K562 (cell line): ENCODE measurements around the gene SMIM29. TPM values are rescaled to one million over a fixed set of nuclear protein-coding genes. Genes with fewer than 3 reads are reported as not detected.

Source experiments
- FOXJ3 ChIP-seq: sonication (generic); formaldehyde crosslinking; IDR thresholded peaks from 2 replicates; pipeline ENCODE4 v1.4.0; 2020; ENCODE audit warnings: mild to moderate bottlenecking, missing genetic modification reagents
- HDAC2 ChIP-seq: fragments of 450-650 bp; IDR thresholded peaks from 2 replicates; pipeline ENCODE4 v1.6.1; 2016; ENCODE audit warnings: mild to moderate bottlenecking
- JUN ChIP-seq, 2 experiments: sonication (generic) in 1 of 2; formaldehyde crosslinking in 1 of 2; IDR thresholded peaks; 2 replicates each; pipeline versions ENCODE4 v1.6.1 to v1.8.0; 2012 to 2022; ENCODE audit warnings: borderline replicate concordance in 2 of 2, mild to moderate bottlenecking in 2 of 2, improper control_type of control experiment in 1 of 2, low read depth in 1 of 2, low read length in 1 of 2, missing genetic modification reagents in 1 of 2
- KAT8 ChIP-seq: fragments of 450-650 bp; IDR thresholded peaks from 2 replicates; pipeline ENCODE4 v1.6.1; 2016; ENCODE audit warnings: low read depth, mild to moderate bottlenecking
- PPARD ChIP-seq: fragments of 250-450 bp; sonication (Bioruptor Pico); IDR thresholded peaks from 2 replicates; pipeline ENCODE4 v1.8.0; 2022; ENCODE audit warnings: inconsistent platforms, mild to moderate bottlenecking, moderate library complexity
- RB1 ChIP-seq: fragments of 450-650 bp; IDR thresholded peaks from 2 replicates; pipeline ENCODE4 v1.6.1; 2017; ENCODE audit warnings: low read depth, mild to moderate bottlenecking
- SETDB1 ChIP-seq: IDR thresholded peaks from one replicate; pipeline ENCODE4 v1.6.1; 2012; ENCODE audit warnings: low read length, control low read depth, inconsistent platforms
- SMARCB1 ChIP-seq: IDR thresholded peaks from 2 replicates; pipeline ENCODE4 v1.6.1; 2011; ENCODE audit warnings: improper control_type of control experiment, low read depth; ENCODE audit not compliant: insufficient read length
- TAF15 ChIP-seq: fragments of 200-400 bp; formaldehyde crosslinking; IDR thresholded peaks from 2 replicates; pipeline ENCODE4 v1.6.1; 2017; ENCODE audit warnings: mild to moderate bottlenecking, low read depth, low read length, moderate library complexity
- XRCC3 ChIP-seq: fragments of 450-650 bp; IDR thresholded peaks from 2 replicates; pipeline ENCODE4 v1.6.1; 2017; ENCODE audit warnings: mild to moderate bottlenecking, moderate library complexity
- ZNF165 ChIP-seq: fragments of 250-450 bp; sonication (Bioruptor Pico); IDR thresholded peaks from 2 replicates; pipeline ENCODE4 v1.4.0; 2020; ENCODE audit warnings: borderline replicate concordance
- ZNF212 ChIP-seq: fragments of 450-650 bp; formaldehyde crosslinking; IDR thresholded peaks from 2 replicates; pipeline ENCODE4 v1.4.0; 2020; ENCODE audit warnings: mild to moderate bottlenecking
- ZNF324 ChIP-seq: fragments of 250-450 bp; sonication (Bioruptor Pico); IDR thresholded peaks from 2 replicates; pipeline ENCODE4 v1.4.0; 2020; ENCODE audit warnings: mild to moderate bottlenecking
- ZNF561 ChIP-seq: fragments of 450-650 bp; formaldehyde crosslinking; conservative IDR thresholded peaks from 2 replicates; pipeline ENCODE4 v1.4.0; 2020; ENCODE audit warnings: mild to moderate bottlenecking, moderate library complexity
- ZNF584 ChIP-seq: fragments of 200-800 bp; sonication (Bioruptor generic); IDR thresholded peaks from 2 replicates; pipeline ENCODE4 v1.6.1; 2016; ENCODE audit warnings: low read depth, mild to moderate bottlenecking, missing genetic modification characterization, missing compliant biosample characterization
- ZNF764 ChIP-seq: fragments of 250-450 bp; sonication (Bioruptor Pico); IDR thresholded peaks from 2 replicates; pipeline ENCODE4 v1.4.0; 2020; ENCODE audit warnings: low read depth, mild to moderate bottlenecking, moderate library complexity
- ZNF766 ChIP-seq: fragments of 200-800 bp; sonication (Bioruptor generic); conservative IDR thresholded peaks from 2 replicates; pipeline ENCODE4 v1.6.1; 2016; ENCODE audit warnings: missing genetic modification characterization, missing compliant biosample characterization
- ZSCAN29 ChIP-seq: fragments of 450-650 bp; IDR thresholded peaks from 2 replicates; pipeline ENCODE4 v1.6.1; 2017
- polyA plus RNA-seq, 8 experiments: library from polyadenylated mRNA; depleted of rRNA in 4 of 8; stranded (reverse) in 5 of 8; unstranded in 3 of 8; fragments of >200 nt; fragmentation: Nextera tagmentation in 2 of 8; fragmentation: Illumina TruSeq in 1 of 8; extraction: Ambion mirVana in 2 of 8; extraction: Trizol in 1 of 8; gene quantifications; 2 replicates each; pipeline versions ENCODE4 v1.2.1 to v1.2.3, GENCODE V29; 2011 to 2014; ENCODE audit warnings: inconsistent platforms in 1 of 8, missing spikeins in 1 of 8
- total RNA-seq, 7 experiments: library from RNA; depleted of rRNA in 6 of 7; stranded (reverse); fragments of >200 nt in 6 of 7; fragmentation: Illumina TruSeq in 2 of 7; extraction: Trizol in 2 of 7; gene quantifications; 2 replicates each; pipeline versions ENCODE4 v1.2.1 to v1.2.3, GENCODE V29; 2011 to 2021; ENCODE audit warnings: low replicate concordance in 1 of 7
- TF ChIP-seq, protein P1 (sequence below): fragments of 250-450 bp; sonication (Bioruptor Pico); IDR thresholded peaks from 2 replicates; pipeline ENCODE4 v1.5.1; 2021; ENCODE audit warnings: mild to moderate bottlenecking
- TF ChIP-seq, protein P2 (sequence below): fragments of 450-650 bp; IDR thresholded peaks from 2 replicates; pipeline ENCODE4 v1.6.1; 2016
- TF ChIP-seq, protein P3 (sequence below): IDR thresholded peaks from 2 replicates; pipeline ENCODE4 v1.6.1; 2014; ENCODE audit warnings: antibody characterized with exemption
- TF ChIP-seq, protein P4 (sequence below): fragments of 250-450 bp; sonication (Bioruptor Pico); IDR thresholded peaks from 2 replicates; pipeline ENCODE4 v1.5.0; 2020; ENCODE audit warnings: mild to moderate bottlenecking, borderline replicate concordance

Gene SMIM29
- total and polyA plus RNA-seq, 9 of the 15 experiments (the other 6 are each of a cell fraction or from before 2014, with no cell fraction given), result 6.5 to 36.7 (median 20.9) TPM

DNA sequence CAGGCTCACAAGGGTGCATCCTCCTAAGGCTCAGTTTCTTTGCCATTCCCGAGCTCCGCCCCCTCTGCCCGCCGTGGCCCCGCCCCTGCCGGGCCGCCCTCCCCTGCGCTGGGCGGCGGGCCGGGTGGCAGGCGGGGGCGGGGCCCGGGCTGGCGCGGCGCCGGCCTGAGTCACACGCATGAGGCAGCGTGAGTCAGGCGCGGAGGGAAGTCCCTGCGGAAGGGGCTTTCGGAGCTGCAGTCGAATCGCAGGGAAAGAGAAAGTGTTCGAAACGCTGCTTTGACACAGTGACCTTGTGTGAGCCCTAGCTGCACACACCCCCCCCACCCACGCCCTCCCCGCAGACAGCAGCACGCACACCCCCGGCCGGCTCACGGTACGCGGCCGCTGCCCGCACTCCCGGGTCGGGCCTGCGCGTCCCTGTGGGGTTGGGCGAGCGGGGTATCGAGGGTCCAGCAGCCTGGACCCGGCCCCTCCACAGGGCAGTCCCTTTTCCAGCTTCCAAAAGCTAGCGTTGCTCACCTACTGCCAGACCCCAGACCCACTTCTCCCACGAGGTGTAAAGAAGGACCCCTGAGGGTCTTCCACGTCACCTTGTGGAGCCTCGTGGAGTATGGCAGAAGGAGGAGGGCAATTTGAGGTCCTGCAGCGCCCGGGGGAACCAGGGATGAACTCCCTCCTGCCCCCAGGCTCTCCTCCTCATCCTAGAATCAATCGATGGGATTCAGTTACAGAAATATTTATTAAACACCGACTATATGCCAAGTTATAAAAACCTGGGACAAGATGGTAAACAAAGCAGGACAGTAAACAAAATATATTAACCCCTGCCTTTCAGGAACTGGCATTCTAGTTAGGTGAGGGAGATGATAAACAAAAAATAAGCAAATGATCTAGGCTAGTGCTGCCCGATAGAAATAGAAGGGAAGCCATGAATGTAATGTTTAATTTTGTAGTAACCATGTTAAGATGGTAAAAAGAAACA lies 24.6 kb downstream of the SMIM29 start (continued):
- no peak for TF ChIP-seq FOXJ3 (CRISPR knock-in tag)
- peak; percentile 83 for TF ChIP-seq RB1
- TF ChIP-seq PPARD (CRISPR knock-in tag), result no peak
- no peak for TF ChIP-seq ZNF561 (CRISPR knock-in tag)
- TF ChIP-seq ZNF766 (CRISPR knock-in tag), result peak; percentile 71
- TF ChIP-seq SETDB1, result no peak
- no peak for TF ChIP-seq XRCC3
- no peak for TF ChIP-seq ZNF212 (CRISPR knock-in tag)
- TF ChIP-seq ZNF324, result no peak
- TF ChIP-seq SMARCB1, result no peak
- TF ChIP-seq ZSCAN29, result no peak; the same call in 1 of the 2 replicates
- TF ChIP-seq, protein P1, sequence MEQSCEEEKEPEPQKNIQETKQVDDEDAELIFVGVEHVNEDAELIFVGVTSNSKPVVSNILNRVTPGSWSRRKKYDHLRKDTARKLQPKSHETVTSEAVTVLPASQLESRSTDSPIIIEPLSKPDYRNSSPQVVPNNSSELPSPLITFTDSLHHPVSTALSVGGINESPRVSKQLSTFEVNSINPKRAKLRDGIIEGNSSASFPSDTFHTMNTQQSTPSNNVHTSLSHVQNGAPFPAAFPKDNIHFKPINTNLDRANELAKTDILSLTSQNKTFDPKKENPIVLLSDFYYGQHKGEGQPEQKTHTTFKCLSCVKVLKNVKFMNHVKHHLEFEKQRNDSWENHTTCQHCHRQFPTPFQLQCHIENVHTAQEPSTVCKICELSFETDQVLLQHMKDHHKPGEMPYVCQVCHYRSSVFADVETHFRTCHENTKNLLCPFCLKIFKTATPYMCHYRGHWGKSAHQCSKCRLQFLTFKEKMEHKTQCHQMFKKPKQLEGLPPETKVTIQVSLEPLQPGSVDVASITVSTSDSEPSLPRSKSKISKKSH (CRISPR knock-in tag), result no peak
- 0 out of 2 replicates have a peak, but pooled peaks have one; percentile 27 for TF ChIP-seq ZNF584
- no peak for TF ChIP-seq TAF15
- TF ChIP-seq ZNF165 (CRISPR knock-in tag), result no peak
- TF ChIP-seq ZNF764 (CRISPR knock-in tag), result no peak
- TF ChIP-seq HDAC2, result peak; percentile 9; the same call in 1 of the 2 replicates
- peak; percentile 93 for TF ChIP-seq JUN (IDR thresholded peaks at IDR 0.05; ENCODE audit: borderline replicate concordance, low read depth, low read length)
- TF ChIP-seq JUN (CRISPR knock-in tag; IDR thresholded peaks at IDR 0.05; ENCODE audit: borderline replicate concordance), result peak; percentile 60; the same call in 1 of the 2 replicates
- no peak for TF ChIP-seq KAT8
- TF ChIP-seq, protein P2, sequence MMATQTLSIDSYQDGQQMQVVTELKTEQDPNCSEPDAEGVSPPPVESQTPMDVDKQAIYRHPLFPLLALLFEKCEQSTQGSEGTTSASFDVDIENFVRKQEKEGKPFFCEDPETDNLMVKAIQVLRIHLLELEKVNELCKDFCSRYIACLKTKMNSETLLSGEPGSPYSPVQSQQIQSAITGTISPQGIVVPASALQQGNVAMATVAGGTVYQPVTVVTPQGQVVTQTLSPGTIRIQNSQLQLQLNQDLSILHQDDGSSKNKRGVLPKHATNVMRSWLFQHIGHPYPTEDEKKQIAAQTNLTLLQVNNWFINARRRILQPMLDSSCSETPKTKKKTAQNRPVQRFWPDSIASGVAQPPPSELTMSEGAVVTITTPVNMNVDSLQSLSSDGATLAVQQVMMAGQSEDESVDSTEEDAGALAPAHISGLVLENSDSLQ, result no peak
- TF ChIP-seq, protein P3, sequence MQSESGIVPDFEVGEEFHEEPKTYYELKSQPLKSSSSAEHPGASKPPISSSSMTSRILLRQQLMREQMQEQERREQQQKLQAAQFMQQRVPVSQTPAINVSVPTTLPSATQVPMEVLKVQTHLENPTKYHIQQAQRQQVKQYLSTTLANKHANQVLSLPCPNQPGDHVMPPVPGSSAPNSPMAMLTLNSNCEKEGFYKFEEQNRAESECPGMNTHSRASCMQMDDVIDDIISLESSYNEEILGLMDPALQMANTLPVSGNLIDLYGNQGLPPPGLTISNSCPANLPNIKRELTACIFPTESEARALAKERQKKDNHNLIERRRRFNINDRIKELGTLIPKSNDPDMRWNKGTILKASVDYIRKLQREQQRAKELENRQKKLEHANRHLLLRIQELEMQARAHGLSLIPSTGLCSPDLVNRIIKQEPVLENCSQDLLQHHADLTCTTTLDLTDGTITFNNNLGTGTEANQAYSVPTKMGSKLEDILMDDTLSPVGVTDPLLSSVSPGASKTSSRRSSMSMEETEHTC, result peak; percentile 94
- TF ChIP-seq, protein P4, sequence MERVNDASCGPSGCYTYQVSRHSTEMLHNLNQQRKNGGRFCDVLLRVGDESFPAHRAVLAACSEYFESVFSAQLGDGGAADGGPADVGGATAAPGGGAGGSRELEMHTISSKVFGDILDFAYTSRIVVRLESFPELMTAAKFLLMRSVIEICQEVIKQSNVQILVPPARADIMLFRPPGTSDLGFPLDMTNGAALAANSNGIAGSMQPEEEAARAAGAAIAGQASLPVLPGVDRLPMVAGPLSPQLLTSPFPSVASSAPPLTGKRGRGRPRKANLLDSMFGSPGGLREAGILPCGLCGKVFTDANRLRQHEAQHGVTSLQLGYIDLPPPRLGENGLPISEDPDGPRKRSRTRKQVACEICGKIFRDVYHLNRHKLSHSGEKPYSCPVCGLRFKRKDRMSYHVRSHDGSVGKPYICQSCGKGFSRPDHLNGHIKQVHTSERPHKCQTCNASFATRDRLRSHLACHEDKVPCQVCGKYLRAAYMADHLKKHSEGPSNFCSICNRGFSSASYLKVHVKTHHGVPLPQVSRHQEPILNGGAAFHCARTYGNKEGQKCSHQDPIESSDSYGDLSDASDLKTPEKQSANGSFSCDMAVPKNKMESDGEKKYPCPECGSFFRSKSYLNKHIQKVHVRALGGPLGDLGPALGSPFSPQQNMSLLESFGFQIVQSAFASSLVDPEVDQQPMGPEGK (CRISPR knock-in tag), result 0 out of 2 replicates have a peak, but pooled peaks have one; percentile 32
